Embryonic facial prominence (tissue), 1 donor: ENCODE results near the gene SAPCD1.
"Not testable (repeated sequence)": the region's sequence is repeated elsewhere in the genome, so short reads cannot be mapped to it uniquely, and the experiment has no call there.

Experiments
- DNase-seq: peaks from one replicate; pipeline ENCODE4 v3.0.0-alpha.2; 2016; ENCODE audit errors: extremely low spot score

SAPCD1 gene

GRCh38 chr6:31777667-31778050, 15.2 kb downstream of the SAPCD1 start:
- DNase-seq, result no peak

GRCh38 chr6:31778193-31778592, 15.7 kb downstream of the SAPCD1 start:
- DNase-seq, result no peak

GRCh38 chr6:31778999-31779885, 16.8 kb downstream of the SAPCD1 start:
- DNase-seq, result no peak

GRCh38 chr6:31779908-31780307, 17.5 kb downstream of the SAPCD1 start:
- DNase-seq, result no peak

- DNase-seq, result no peak
These were observed 18.2 kb downstream of the SAPCD1 start for GRCh38 chr6:31780507-31781243.

GRCh38 chr6:31781244-31782125, 19.0 kb downstream of the SAPCD1 start:
- DNase-seq, result no peak

GRCh38 chr6:31782126-31782855, 19.8 kb downstream of the SAPCD1 start:
- no peak for DNase-seq

GRCh38 chr6:31784098-31784925, 21.9 kb downstream of the SAPCD1 start:
- DNase-seq, result no peak

GRCh38 chr6:31785475-31785874, 23.0 kb downstream of the SAPCD1 start:
- no peak for DNase-seq

GRCh38 chr6:31791324-31792089, 29.1 kb downstream of the SAPCD1 start:
- peak; percentile 51 for DNase-seq

- no peak for DNase-seq
These were observed 29.6 kb downstream of the SAPCD1 start for GRCh38 chr6:31792090-31792374.

- no peak for DNase-seq
These were observed 30.3 kb downstream of the SAPCD1 start for GRCh38 chr6:31792761-31793171.

- not testable (repeated sequence) for DNase-seq
These were observed 31.4 kb downstream of the SAPCD1 start for GRCh38 chr6:31793927-31794245.

- DNase-seq, result no peak
These were observed 31.9 kb downstream of the SAPCD1 start for GRCh38 chr6:31794294-31794865.

GRCh38 chr6:31794866-31795615, 32.6 kb downstream of the SAPCD1 start:
- DNase-seq, result no peak

GRCh38 chr6:31795616-31796298, 33.3 kb downstream of the SAPCD1 start, which contains the start of gene VARS1:
TSS of gene VARS1 (minus strand) at chr6:31795752. CDS start at chr6:31795217, 535 bp downstream.
- DNase-seq, result peak; percentile 55

- DNase-seq, result no peak
These were observed 34.5 kb downstream of the SAPCD1 start for GRCh38 chr6:31796993-31797385.

GRCh38 chr6:31797588-31797987, 35.1 kb downstream of the SAPCD1 start:
- no peak for DNase-seq
